ENCODE data around the gene ACTG2.

DNA sequence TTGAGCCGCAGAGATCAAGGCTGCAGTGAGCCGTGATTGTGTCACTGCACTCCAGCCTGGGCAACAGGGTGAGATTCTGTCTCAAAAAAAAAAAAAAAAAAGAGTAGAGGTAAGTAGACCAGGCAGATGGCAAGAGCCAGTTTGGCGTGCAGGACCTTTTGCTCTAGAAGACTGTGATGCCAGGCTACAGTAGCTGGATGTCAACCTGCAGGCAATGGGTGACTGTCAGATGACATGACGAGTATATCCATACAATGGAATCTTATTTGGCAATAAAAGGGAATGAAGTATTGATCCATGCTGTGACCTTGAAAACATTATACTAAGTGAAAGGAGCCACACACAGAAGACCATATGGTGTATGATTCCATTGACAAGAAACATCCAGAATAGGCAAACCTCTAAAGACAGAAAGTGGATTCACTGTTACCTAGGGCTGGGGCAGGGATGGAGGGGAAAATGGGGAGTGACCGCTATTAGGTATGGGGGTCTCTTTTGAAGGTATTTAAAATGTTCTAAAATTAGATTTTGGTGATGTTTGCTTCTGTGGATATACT lies 22.7 kb downstream of the ACTG2 start:
- TF ChIP-seq, protein P1, sequence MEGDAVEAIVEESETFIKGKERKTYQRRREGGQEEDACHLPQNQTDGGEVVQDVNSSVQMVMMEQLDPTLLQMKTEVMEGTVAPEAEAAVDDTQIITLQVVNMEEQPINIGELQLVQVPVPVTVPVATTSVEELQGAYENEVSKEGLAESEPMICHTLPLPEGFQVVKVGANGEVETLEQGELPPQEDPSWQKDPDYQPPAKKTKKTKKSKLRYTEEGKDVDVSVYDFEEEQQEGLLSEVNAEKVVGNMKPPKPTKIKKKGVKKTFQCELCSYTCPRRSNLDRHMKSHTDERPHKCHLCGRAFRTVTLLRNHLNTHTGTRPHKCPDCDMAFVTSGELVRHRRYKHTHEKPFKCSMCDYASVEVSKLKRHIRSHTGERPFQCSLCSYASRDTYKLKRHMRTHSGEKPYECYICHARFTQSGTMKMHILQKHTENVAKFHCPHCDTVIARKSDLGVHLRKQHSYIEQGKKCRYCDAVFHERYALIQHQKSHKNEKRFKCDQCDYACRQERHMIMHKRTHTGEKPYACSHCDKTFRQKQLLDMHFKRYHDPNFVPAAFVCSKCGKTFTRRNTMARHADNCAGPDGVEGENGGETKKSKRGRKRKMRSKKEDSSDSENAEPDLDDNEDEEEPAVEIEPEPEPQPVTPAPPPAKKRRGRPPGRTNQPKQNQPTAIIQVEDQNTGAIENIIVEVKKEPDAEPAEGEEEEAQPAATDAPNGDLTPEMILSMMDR (conservative IDR thresholded peaks at IDR 0.05 in 1 of 2, IDR thresholded peaks at IDR 0.05 in 1 of 2; ENCODE audit: extremely low read depth in 1 of 2, insufficient read depth in 1 of 2, low read depth in 1 of 2, low read length in 2 of 2), result no peak
- TF ChIP-seq EZH2 (IDR thresholded peaks at IDR 0.05; ENCODE audit: borderline replicate concordance, low read length), result no peak
